T follicular helper cell (primary cell): ENCODE measurements around the gene TRIM10.

Experiments
- DNase-seq: peaks from one replicate; pipeline ENCODE4 v3.0.0-alpha.2; 2020; ENCODE audit warnings: low read depth
- total RNA-seq, 2 experiments: gene quantifications; one replicate each; lab custom pipeline; 2026; lab: John Stamatoyannopoulos, UW

The TRIM10 gene, protein sequence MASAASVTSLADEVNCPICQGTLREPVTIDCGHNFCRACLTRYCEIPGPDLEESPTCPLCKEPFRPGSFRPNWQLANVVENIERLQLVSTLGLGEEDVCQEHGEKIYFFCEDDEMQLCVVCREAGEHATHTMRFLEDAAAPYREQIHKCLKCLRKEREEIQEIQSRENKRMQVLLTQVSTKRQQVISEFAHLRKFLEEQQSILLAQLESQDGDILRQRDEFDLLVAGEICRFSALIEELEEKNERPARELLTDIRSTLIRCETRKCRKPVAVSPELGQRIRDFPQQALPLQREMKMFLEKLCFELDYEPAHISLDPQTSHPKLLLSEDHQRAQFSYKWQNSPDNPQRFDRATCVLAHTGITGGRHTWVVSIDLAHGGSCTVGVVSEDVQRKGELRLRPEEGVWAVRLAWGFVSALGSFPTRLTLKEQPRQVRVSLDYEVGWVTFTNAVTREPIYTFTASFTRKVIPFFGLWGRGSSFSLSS
- 0 to 0.04 reads per million in 2 experiments for total RNA-seq

- DNase-seq = no peak
These were observed at the start of gene TRIM10 for GRCh38 chr6:30160785-30161531. TSS of gene TRIM10 (minus strand) at chr6:30161211. CDS start at chr6:30160858, 353 bp downstream.

- no peak for DNase-seq
These were observed 46.7 kb upstream of the TRIM10 start for GRCh38 chr6:30207619-30208295.

- no peak for DNase-seq
These were observed 46.0 kb upstream of the TRIM10 start for GRCh38 chr6:30206799-30207618.

DNA sequence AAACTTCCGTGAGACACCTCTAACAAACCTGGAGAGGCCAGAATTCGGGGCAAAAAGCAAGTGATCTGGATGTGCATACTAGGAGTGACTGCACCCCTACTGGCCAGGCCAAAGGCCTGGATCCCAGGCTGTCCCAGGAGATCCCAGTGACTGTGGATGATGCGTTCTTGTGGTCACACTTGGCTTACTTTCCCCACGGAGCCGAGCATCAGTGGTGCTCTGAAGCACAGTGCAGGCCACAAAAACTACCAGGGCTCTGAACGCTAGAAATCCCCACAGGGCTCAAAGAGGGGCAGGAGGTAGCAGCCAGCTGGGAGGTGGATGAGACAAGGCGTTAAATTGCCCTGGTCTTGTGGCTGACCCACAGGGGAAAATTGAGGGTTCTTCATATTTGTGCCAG is 45.1 kb upstream of the TRIM10 start:
- no peak for DNase-seq

- no peak for DNase-seq
These were observed 43.1 kb upstream of the TRIM10 start for GRCh38 chr6:30204116-30204515.

DNA sequence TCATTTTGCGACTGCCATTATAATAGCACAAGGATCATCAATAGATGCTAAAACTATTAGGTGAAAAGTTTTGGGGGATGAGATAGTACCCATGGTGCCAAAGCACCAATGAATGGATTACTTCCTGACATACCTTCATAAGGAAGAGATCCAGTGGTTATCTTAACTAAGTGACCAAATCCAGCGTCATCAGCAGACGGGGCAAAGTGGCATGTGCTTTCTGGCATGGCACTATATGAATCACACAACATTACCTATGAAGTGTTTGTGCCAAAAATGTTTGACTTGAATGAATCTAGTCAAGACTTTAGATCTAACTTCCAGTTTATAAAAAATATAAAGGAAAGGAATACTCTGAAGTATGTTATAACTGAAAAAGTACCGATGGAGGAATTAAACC is 41.4 kb upstream of the TRIM10 start:
- DNase-seq = no peak

GRCh38 chr6:30200551-30201281 is 39.7 kb upstream of the TRIM10 start:
- DNase-seq = no peak

- DNase-seq = no peak
These were observed 37.4 kb upstream of the TRIM10 start for GRCh38 chr6:30198166-30199084.

GRCh38 chr6:30196376-30196775 is 35.4 kb upstream of the TRIM10 start:
- no peak for DNase-seq

DNA sequence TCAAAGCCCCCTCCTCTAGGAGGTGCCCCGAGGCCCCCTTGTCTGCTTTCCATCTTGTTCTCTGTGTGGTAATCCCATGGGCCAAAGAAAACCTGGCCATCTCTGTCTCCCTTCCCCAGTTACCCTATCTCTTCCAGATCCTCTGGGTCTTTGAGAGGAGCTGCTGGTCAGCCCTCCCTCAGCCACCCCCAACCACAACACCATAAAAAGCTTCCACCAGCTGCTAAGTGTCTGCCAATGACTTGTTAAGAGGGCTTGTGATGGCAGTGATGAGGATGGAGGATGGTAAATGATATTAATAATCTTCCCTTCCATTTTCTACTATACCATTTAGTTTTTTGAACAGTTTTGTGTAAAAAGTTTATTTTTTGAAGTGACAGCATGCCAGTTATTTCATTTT is 34.9 kb upstream of the TRIM10 start:
- DNase-seq = no peak

GRCh38 chr6:30194797-30195690 is 34.0 kb upstream of the TRIM10 start:
- DNase-seq = no peak

DNA sequence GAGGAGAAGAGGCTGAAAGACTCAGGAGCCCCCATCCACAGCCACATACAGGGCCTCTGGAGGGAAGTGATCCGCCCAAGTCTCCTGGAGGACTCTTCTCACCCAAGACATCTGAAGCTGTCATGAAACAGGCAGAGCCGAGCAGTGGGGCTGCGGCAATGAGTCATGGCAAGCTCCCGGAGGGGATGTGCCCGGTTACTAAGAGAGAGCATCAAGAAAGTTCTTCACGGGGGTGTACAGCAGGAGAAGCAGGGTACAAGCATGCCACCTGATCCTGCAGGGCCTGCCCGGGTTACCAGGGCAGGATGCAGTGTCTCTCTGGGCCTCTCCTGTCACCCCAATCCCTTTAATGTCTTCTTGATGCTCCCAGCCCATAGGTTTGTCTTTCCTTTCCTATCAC is 31.1 kb upstream of the TRIM10 start:
- no peak for DNase-seq

- DNase-seq = no peak
These were observed 27.5 kb upstream of the TRIM10 start for GRCh38 chr6:30188541-30188940.

GRCh38 chr6:30185846-30186484 is 25.0 kb upstream of the TRIM10 start:
- DNase-seq = no peak

DNA sequence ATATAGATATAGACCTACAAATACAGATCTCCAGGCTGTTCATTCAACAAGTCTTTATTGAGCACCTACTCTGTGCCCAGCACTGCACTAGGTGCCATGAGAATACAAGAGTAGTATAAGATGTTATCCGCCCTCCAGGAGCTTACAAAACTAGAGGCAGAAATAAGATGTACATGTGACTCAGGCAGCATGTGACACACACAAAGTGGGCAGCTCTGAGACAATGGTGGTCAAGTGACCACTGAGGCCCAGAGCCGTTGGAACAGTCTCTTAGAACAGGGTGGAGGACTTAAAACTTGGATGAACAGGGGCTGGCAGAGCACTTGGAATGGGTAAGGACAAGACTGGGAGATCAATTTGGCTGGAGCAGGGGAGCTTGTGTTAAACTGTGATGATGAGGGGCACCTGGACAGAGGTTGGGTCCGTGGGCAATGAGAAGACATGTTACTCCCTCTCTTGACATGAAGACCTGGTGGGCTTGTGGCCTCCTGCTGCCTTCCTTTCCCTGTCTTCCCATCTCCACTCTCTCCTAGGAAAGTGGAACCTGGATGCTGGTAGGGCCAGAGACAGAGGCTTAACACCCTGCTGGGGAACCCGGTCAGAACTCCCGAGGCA is 23.5 kb upstream of the TRIM10 start:
- no peak for DNase-seq

- DNase-seq = no peak
These were observed 19.1 kb upstream of the TRIM10 start for GRCh38 chr6:30180145-30180544.

GRCh38 chr6:30178837-30179236 is 17.8 kb upstream of the TRIM10 start:
- DNase-seq = no peak

GRCh38 chr6:30175765-30176164 is 14.8 kb upstream of the TRIM10 start:
- DNase-seq = no peak
